Endothelial cell of hepatic sinusoid (primary cell): Measurements from ENCODE around the gene BRWD1.

Experiments used
- in situ Hi-C: cut with HindIII; loops from 2 replicates; pipeline ENCODE4 v1.10.0; 2017; ENCODE audit warnings: low sequenced_read_pairs

Gene BRWD1

DNA sequence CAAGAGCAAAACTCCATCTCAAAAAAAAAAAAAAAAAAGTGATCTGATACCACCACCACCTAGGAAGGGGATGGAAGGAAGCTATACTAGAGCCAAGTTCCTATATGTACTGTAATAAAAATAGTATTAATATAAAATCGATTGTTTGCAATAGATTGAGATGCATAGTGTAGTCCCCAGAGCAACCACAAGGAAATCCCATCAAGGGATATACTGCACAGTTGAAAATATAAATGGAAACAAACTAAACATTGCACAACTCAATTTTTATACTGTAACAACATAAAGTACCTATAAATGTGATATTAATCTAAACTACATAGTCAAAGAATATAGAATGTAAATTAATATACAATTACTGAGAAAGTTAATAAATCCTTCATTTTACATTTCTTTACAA lies 109.3 kb downstream of the BRWD1 start:
- in situ Hi-C loops: no loop called here

DNA sequence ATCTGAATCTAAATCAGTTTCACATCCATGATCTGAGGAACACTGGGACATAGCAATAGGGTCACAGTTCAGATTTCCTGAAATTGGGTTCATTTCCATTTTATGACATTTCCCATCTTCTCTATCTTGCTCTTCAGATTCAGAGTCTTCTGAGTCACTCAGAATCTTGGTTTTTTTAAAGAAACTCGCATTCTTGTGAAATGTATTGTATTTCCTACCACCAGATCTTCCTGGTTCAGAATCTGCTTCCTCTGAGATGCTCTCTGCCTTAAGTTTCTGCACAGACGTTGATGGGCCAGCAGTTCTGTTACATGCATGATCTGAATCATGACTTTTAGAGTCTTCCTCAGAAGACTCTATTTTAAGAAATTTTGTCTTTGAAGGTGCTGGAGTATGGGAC lies 114.6 kb downstream of the BRWD1 start:
- in situ Hi-C loops: no loop called here

DNA sequence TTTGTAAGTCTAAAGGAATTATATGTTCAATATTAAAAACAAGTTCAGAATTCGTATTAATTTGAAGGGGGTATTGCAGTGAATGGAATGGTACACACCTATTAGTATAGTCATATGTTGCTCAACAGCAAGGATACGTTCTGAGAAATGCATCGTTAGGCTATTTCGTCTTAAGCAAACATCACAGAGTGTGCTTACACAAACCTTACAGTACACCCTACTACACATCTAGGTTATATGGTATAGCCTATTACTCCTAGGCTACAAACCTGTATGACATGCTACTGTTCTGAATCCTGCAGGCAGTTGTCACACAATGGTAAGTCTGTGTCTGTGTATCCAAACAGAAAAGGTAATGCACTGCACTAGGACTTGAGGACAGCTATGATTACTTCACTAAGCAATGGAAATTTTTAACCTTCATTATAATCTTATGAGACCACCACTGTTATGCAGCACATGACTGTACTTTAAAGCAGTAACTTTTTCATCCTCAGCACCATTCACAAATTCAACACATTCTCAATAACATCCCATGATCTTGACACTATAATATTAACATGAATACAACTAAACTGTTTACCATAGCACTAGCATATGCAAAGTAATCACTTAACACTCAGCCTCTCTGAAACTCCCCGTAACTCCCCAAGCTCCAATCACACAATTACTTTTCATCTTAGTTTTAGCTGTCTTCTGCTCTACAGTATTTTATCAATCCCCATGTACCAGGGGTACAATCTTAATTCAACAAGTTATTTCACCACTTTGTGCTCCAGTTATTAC lies 115.8 kb downstream of the BRWD1 start:
- in situ Hi-C loops: no loop called here

GRCh38 chr21:39196838-39197237 lies 116.6 kb downstream of the BRWD1 start:
- in situ Hi-C loops: no loop called here

DNA sequence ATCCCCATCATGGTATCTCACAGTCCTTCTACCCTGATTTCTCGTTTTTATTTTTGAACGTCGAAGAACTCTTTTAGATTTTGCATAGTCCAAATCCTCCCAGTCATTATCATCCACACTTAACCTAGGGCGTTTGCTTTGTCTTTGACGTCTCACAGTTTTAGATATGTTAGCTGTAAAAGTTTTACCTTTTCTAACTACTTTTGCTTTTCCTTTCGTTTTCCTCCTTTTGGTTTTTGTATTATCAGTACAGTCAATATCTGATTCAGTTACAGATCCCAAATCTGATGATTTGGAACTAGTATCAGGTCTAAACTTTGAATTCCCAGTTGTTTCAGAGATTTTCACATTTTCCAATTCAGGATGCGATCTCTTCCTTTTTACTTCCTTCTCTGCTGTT lies 117.1 kb downstream of the BRWD1 start:
- in situ Hi-C loops: no loop called here

DNA sequence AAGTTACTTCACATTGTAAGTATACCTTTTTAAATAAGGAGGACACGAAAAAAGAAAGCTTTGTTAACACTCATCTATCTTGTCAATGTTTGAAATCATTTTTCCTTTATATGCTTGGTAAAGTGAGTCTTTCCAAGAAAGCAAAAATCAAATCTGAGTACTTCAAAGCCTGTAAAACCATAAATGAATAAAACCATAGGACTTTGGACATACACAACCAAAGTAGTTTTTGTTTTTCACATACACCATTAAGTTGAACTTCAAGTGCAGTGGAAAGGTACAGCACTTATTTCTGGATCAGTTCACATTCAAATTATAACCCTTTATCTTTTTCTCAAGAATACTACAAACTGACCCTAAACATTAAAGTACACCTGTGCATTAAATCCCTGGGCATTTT lies 120.1 kb downstream of the BRWD1 start:
- in situ Hi-C loops: no loop called here

DNA sequence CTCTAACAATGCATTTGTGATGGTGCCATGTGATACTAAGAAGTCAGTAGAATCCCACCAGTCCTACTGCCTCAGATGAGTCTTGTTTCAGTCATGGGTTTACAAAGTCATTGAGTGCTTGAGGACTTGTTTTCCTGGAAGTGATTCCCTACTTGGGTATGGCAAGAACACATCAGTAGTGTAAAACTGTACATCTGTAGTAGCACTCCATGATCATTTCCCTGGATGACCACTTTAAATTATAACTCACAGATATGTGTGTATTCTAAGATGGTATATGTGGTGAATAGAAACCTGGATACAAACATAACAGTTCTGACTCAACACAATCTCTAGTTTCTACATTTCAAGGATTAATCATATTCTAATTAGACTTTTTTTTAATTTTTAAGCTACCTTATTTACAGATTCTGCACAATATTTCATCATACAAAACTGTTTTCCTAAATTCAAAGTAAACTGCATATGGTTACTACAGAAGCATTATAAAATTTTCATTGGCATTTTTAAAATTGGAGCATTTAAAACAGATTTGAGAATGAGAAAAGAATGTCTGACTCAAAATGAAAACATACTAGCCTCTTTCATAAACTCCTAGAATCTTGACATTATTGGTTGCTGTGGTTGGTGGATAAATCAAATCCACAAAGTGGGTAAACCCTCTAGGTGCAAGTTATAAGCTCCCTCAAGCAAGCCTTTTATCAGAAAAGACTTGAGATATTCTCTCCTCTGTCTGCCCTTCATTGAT lies 123.4 kb downstream of the BRWD1 start:
- in situ Hi-C loops: no loop called here

DNA sequence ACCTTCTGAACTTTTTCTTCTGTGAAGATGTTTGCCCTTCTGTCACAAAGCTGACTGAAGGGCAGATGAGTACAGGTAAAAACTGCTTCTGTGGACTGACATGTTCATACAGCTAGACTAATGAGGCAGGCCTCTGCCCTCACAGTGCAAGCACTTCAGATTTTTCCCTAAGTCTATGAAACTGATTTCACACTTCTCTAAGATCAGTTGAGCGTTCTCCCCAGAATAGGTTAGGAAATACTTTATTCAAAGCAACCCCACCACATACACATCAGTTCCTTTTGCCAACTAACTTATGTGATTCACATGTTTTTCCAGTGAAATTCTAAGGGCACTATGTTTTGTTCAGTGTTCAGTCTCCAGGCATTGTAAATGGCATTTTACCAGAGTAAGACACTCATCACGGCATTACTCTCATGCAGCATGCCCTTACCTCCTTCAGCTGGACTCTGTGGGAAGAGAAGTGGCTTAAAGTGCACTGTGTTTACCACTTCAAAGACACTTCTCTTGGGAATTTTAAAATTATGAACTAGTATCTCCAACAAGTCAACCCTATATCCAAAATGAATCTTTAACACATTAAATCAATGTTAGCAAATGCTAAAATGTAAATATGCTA lies 124.8 kb downstream of the BRWD1 start:
- in situ Hi-C loops: no loop called here

DNA sequence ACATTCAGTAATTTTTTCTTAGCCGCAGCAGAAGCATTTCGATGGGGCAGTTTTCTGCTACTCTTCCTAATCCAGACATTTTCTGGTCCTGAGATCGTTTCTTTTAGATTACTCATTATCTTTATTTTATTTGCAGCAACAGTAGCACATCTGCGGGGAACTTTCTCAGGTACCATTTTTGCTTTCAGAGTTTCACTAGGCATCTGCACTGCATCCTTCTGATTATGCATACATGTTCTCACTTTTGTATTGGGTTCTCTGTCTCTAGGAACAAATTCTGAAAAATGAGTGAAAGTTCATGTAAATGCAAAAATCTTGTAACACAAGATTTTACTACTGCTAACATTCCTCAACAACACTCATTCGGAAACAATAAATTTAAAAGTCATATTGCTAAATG lies 126.3 kb downstream of the BRWD1 start:
- in situ Hi-C loops: no loop called here

- in situ Hi-C loops: no loop called here
These were observed 126.8 kb downstream of the BRWD1 start for GRCh38 chr21:39186676-39187075.

DNA sequence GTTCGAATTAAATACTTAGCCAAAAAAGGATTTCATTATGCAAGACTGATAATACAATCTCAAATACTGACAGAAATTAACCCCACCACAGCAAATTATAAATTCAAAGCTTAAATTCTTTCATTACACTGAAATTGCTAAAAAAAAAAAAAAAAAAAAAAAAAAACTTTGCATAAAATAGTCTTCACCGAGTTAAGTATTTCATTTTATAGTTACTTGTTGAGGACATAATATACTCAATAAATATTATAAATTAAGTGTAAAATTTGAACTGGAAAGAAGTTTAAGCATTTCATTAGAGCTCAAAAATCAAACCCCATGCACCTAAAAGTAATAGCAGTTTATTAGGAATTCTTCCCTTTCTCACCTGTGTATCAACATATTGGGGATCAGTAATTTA lies 128.3 kb downstream of the BRWD1 start:
- in situ Hi-C loops: no loop called here

DNA sequence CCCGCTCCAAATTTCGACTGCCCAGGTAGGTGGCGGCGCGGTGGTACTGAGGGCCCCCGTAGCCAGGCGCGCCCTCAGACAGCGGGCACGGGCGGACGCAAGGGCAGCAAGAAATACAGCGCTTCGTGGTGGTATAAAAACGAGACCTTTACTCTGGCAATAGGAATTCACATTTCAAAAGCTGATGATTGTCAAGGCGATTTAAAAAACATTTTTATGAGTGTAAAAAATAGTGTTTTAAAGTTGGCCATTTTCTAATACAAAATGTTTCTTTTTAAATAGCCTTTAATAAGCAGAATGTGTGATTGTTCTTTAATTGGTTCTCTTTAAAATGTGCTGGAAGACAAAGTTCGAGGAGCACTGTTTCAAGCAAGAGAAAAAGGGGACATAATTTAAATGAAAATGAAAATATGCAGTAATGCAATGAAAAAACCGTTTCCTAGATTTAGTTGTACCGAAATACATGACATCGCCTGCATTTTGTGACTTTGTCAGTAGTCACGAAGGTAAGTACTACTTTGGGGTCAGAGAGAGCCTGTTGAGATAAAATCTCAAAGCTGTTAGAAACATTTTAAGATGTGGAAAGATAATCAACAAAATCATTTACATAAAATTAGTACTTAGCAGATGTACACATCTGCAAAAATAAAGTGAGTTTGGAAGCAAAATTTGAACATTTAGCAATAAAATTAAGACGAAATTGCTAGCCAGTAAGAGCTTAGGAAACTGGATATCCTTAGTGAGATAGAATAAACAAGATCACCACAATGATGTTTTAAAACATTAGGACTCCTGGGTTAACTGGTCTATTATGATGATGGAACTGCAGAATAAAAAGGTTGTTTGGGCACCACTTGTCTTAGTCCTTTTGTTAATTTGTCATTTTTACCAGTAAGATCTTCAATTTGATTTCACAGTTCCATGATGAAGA lies 129.1 kb downstream of the BRWD1 start:
- in situ Hi-C loops: no loop called here

GRCh38 chr21:39183272-39184049 lies 130.0 kb downstream of the BRWD1 start, which contains the start of gene PSMG1:
PSMG1 (minus strand) TSS chr21:39183451; CDS start chr21:39183385, 66 bp downstream.
- in situ Hi-C loops: no loop called here

DNA sequence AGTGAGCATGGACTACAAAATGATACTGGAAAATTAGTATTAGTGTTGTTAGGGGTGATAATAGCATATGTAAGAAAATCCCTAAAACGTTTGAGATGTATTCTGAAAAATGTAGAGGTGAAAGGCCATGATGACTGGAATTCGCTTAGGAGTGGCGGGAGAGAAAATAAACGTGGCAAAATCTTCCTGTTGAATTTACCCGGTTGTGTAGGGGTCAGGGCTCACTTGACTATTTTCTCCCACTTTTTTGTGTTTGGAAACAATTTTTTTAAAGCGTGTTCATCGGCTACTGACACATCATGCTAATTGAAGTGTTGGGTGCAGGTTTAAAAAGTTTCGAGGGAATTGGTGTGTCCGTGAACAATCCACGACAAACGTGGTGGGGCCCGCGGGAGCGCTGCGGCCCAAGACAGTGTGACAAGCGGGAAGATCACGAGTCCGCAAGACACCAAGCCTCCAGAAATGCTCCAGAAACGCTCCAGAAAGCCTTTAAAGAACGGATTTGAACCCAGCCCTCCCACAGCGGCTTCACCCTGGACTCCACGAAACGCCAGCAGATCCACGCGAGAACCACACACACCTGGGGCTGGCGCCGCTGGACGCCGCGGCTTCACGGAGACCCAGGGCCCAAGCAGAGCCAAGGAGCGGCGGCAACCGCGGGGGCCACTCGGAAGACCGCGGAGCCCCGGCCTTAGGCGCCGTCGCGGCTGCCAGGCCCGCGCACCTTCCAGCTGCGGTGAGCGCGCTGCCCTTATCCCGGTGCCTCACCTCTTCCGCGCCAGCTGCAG lies 130.8 kb downstream of the BRWD1 start:
- in situ Hi-C loops: no loop called here

GRCh38 chr21:39182016-39182415 lies 131.4 kb downstream of the BRWD1 start:
- in situ Hi-C loops: no loop called here

- in situ Hi-C loops: no loop called here
These were observed 132.1 kb downstream of the BRWD1 start for GRCh38 chr21:39181205-39181818.

DNA sequence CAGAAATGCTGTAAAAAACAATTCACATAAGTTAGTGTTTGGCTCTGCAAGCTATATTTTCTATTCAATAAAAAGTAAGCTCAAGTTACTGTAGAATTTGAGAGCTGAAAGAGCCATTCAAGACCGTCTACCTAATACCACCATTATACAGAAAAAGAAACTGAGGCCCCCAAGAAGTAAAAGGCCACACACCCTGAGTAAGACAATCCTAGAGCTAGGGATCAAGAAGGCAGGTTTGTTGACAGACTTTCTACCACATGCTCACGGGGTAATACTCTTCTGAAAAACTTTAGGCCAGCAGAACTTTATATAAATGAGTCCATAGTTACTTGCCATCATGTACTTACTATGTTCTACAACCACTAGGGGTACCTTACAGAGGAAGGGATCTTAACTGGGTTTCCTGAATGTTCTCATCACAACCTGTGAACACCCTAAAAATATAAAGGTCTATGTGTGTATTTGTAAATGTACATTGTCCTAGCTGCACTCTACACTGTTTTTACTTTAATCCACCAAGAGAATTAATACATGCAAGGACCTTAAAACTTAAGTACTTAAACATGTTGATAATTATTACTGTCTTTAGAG lies 132.9 kb downstream of the BRWD1 start:
- in situ Hi-C loops: no loop called here

DNA sequence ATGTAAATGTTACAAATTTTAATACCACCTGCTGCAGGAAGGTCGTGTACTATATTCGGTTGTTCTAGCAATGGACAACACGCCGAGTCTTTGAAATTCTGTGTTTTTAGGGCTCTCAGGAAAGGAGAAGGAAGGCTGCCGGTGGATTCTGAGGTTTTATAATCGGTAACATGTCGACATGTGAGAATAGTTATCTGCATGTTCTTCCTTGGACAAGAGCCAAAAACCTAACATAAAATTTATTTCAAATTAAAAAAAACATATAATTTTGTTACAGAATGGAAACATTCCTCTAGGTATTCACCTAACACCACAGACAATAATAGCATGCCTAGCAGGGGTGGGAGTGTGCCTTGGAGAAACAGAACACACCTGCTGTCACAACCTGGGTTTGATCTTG lies 135.0 kb downstream of the BRWD1 start:
- in situ Hi-C loops: no loop called here
